HG02678 (cell line): ENCODE results near the gene FCGR3A.

ENCODE experiments used
- ATAC-seq: cut with Tn5 transposase; IDR thresholded peaks from one replicate; pipeline ENCODE4 v1.9.1; 2021; ENCODE audit warnings: mild to moderate bottlenecking, moderate library complexity; ENCODE audit not compliant: unreplicated experiment

FCGR3A gene

GRCh38 chr1:161505686-161506085, 43.9 kb downstream of the FCGR3A start:
- no peak for ATAC-seq

GRCh38 chr1:161503394-161503748, 46.2 kb downstream of the FCGR3A start:
- no peak for ATAC-seq

GRCh38 chr1:161502641-161503393, 46.8 kb downstream of the FCGR3A start:
- no peak for ATAC-seq

DNA sequence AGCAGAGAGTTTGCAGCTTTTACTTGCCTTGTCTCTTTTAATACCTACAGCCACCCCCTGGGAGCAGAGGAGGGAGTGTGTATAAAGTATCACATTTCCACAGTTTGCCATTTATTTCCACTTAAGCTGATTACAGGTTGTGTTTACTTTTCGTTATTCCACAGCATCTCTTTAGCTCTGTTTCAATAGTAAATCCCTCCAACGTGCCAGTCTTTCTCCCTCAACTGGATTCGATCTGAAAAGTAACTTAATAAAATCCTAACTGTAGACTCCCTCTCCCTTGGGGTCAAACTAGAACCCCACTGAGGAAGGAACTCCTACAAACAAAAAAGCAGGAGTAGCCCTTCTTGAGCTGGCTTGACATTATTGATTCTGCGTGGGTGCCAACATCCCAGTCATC, 47.4 kb downstream of the FCGR3A start:
- ATAC-seq = no peak

GRCh38 chr1:161501234-161501633, 48.4 kb downstream of the FCGR3A start:
- no peak for ATAC-seq

DNA sequence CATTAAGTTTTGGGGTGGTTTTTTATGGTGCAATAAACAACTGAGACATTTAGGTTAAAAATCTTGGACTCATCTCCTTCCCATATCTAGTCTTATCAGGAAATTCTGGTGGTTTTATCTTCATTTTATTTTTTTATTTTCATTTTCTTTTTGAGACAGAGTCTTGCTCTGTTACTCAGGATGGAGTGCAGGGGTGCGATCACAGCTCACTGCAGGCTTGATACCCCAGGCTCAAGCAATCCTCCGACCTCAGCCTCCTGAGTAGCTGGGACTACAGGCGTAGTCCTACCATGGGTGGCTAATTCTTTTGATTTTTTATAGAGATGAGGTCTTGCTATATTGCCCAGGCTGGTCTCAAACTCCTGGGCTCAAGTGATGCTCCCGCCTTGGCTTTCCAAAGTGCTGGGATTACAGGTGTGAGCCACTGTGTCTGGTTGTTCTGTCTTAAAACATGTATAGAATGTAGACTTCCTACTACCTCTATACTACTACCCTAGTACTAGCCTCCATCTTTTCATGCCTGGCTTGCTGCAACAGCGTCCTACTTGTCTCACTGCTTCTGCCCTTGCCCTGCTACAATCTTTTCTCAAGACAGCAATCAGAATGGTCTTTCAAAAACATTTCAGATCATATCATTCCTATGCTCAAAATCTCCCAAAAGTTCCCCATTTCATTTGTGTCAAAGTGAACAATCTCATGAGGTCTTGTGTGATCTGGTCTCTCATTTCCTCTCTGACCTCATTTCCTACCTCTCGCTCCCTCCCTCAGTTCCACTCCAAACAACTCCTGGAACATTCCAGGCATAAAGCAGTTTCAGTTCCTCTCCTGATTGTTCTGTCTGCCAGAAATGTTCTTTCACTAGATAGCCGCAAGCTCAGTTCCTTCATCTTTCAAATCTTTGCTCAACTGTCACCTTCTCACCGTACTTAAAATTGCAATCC, 50.2 kb downstream of the FCGR3A start:
- no peak for ATAC-seq

- ATAC-seq = no peak
Observed at GRCh38 chr1:161498646-161499045, 51.0 kb downstream of the FCGR3A start.

GRCh38 chr1:161497961-161498360, 51.7 kb downstream of the FCGR3A start:
- ATAC-seq = no peak

DNA sequence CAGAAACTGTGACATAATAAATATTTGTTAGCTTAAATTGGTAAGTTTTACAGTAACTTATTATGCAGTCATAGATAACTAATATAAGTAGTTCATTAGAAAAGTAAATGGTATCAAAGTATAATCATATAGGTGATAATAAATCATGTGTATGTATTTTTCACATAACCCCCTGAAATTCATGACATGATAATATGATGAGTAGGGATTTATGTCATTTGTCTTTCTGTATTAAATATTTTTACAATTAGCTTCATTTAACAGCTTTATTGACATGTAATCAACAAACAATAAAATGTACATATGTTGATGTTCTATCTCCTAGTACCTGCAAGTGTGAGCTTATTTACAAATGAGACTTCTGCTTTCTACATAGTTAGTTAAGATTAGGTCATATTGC, 54.1 kb downstream of the FCGR3A start:
- no peak for ATAC-seq

DNA sequence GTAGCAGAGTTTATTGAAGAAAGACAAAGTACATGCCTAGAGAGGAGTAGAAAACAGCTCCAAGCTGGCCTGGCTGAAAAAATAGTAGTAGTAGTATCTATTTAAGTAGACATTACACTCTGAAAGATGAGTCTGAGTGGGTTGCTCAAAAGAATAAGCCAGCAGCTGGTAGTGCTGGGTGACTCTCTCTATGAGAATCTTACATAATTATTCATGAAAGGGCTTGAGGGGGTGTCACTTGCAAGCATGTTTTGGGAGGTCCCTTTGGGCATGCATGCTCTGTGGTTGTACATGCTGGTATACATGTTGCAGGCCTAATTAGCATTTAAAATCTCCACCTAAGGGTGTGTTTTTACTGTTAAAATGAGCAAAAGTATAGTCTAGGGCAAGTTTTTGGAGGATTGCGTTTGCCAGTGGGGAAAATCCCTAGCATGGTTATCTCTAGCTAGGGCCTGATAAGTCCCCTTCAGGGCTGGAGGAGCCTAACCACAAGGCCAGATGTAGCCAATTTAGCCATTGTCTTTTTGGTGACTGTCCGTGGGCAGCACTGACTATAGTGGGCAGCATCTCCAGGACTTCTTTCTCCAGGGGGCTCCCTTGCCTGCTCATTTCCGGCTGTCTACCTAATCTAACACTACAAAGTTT, 55.4 kb downstream of the FCGR3A start:
- ATAC-seq = no peak

GRCh38 chr1:161492827-161493226, 56.8 kb downstream of the FCGR3A start:
- ATAC-seq = no peak
